HS-27A (cell line): ENCODE measurements around the gene EGF.
"Not testable (repeated sequence)": the region's sequence is repeated elsewhere in the genome, so short reads cannot be mapped to it uniquely, and the experiment has no call there.

Experiments used
- DNase-seq: peaks from one replicate; pipeline ENCODE4 v3.0.0-alpha.2; 2012; ENCODE audit warnings: low read depth, missing footprints

EGF gene

DNA sequence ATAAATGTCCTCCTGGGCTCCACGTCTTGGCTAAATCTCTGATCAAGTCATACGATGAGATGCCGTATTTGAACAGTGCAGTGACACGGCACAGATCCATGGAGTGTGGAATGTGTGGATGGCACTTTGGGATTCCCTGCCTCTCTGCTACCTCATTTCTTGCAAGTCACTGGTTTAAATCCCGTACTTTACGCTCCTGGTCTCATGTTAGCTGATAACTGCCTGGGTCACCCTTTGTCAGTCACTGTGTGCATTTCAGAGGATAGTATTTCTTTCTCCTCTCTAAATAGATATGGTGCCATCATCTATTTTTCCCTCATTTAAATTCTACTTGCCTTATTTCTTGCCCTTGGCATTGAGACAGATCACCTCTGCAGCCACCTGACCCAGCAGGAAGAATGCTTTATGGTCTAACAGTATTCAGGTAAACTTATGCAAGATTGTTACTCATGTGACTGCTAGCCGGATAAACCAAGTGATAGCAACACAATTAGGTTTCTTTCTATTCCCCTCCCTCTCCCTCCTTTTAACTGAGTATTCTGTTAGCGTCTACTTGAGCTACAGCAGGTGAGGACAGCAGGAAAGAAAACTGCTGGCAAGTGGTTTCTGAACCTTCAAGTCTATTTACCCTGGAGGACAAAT lies 2.8 kb downstream of the EGF start:
- no peak for DNase-seq

DNA sequence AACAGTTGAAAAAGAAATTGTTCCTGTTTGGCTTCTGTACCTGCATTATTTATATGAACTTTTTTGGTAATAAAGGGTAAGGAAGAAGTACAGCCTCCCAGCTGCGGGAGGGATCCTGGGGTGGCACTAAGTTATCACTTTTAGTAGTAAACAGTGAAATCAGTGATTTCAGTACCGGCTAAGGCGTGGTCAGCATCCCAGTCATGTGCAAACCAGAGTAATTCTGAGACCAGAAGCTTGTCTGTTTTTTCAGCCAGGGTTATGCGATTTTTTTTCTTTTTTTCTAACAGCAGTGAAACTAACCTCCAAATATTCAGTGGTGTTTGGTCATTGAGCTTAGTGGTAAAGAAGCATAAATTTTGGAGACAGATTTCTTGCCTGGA lies 3.3 kb downstream of the EGF start:
- DNase-seq = no peak

DNA sequence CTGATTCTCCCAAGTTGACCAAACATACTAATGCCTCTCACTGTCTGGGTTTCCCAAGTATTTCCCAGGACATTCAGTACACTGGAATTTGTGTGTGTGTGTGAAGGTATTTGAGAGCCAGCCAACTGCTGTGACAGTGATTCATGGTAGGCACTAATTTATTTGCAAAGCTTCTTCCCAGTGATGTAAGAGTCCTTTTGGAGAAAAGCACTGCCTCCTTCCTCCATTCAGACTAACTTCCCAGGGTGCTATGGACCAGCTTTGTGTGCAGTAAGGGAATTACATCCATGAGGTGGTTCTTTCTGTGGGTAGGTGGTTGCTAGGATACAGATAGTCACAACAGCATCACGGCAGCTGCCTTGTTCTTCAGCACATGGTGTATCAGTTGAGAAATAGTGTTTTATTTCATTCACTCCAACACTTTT lies 8.7 kb downstream of the EGF start:
- DNase-seq = peak; percentile 76

DNA sequence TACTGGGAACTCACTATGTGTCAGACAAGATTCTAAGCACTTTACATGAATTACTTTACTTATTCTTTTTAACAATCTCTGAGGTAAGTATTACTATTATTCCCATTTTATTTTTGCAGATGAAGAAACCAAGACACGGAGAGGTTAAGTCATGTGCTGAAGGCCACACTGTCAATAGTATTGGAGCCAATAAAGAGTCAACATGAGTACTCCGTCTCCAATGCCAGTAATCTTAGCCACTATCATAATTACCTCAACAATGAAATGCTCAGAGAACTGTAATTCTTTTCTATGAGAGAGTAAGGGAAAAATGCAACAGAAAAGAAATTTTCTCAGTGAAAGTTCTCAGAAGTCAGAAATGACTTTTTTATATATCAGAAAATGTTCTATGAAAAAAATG lies 12.7 kb downstream of the EGF start:
- no peak for DNase-seq

DNA sequence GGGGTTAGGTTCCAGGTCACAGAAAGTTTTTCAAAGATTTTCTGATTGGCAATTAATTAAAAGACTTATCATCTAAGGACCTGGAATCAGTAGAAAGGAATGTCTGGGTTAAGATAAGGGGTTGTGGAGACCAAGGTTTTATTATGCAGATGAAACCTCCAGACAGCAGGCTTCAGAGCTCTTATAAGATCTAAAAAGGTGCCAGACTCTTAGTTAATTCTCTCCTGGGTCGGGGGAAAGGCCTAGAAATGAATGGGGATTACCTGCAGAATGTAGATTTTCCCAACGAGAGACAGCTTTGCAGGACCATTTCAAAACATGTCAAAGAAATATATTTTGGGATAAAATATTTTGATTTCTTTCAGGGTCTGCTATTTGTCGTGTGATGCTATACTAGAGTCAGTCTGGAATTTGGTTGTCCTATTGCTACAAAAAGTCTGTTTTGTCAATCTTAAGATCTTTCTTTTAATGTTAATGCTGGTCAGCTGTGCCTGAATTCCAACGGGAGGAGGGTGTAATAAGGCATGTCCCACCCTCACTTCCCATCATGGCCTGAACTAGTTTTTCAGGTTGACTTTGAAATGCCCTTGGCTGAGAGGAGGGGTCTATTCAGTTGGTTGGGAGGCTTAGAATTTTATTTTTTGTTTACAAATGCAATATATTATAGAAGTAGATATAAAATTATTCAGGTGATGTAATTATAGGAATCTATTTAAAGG lies 15.8 kb downstream of the EGF start:
- no peak for DNase-seq

DNA sequence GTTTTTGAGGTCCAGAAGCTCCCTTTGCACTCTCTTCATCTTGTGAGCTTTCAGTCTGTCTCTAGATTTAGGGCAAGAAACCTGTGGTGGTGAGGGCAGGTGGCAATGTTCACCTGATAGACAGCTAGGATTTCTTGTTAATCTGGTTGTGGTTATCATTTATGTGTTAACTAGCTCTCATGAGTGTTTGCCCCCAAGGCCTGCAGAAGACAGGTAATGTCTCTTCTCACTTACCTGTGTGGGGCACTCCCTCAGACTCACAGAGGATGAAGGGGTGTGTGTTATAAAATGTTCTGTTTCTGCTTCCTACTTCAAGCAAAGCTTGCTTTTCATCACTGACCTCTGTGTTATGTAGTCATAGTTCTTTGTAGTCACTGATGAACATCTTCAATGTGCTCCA lies 17.8 kb downstream of the EGF start:
- no peak for DNase-seq

DNA sequence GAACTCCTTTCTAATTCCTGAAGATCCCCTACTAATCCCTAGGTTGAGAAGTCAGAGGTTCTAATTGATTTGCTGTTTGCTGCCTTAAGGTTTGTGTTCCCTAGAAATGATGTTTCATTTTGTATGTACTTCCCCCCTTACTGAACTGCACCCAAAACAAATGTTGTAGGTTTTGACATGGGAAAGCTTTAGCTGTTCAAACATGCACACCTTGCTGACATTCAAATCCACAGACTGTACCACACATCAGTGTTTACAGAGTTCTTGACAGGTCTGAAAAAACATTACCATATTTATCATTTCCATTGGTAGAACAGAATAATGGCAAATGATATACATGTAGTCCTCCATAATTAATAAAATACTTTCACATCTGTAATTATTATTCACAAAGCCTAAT lies 18.2 kb downstream of the EGF start:
- no peak for DNase-seq

DNA sequence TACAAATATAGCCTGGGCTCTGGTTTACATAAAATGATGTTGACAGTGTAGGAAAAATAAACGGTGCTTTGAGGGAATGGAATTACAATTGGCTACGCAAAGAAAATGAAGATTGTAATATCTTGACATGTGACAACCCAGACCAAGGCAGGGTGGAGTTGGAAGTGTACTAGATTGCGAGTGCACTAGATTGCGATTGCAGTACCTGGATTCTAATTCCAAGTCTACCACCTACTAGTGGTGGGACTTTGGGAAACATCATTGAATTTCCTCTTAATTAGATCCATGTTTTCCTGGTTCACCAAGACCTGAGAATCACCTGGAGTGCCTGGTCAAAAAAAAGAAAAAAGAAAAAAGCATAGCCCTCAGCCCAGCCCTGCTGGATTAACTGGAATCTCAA lies 18.6 kb downstream of the EGF start:
- DNase-seq = no peak

DNA sequence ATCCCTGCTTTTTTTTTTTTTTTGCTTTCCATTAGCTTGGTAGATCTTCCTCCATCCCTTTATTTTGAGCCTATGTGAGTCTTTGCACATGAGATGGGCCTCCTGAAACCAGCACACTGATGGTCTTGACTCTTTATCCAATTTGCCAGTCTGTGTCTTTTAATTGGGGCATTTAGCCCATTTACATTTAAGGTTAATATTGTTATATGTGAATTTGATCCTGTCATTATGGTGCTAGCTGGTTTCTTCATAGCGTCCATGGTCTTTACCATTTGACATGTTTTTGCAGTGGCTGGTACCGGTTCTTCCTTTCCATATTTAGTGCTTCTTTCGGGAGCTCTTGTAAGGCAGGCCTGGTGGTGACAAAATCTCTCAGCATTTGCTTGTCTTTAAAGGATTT lies 24.7 kb downstream of the EGF start:
- DNase-seq = not testable (repeated sequence)

DNA sequence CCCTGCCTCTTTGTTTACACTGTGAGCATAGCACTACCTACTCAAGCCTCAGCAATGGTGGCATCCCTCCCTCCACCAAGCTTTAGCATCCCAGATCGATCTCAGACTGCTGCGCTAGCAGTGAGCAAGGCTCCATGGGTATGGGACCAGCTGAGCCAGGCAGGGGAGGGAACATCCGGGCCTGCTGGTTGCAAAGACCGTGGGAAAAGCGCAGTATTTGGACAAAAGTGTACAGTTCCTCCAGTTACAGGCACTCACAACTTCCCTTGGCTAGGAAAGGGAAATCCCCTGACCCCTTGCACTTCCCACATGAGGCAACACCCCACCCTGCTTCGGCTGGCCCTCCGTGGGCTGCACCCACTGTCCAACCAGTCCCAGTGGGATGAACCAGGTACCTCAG lies 26.5 kb downstream of the EGF start:
- no peak for DNase-seq

DNA sequence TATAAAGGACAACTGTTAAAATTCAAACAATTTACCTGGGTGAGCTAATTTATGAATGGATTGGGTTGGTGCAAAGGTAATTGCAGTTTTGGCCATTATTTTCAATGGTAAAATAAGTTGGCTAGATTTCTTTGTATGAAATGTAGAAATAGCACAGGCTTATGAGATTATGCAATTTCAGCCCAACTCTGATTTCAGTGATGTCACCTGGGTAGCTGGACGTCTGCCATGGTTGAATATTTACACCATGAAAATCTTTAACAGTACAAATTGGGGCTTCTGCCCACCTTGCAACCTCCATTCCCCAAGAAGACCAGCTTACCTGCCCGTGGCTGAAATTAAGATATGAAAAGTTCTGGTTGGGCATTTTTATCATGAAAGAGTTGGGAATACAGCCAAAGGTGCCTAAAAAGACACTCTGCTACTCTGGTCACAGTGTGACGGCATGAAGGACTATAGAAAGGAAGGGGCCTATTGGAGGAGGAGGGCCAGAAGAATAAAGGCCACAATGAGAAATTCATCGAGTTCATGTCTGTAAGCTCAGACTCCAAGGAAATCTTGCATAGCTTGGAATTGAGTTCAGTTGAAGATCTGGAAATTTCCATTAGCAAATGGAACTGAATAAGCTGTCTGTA lies 29.7 kb downstream of the EGF start:
- DNase-seq = no peak

DNA sequence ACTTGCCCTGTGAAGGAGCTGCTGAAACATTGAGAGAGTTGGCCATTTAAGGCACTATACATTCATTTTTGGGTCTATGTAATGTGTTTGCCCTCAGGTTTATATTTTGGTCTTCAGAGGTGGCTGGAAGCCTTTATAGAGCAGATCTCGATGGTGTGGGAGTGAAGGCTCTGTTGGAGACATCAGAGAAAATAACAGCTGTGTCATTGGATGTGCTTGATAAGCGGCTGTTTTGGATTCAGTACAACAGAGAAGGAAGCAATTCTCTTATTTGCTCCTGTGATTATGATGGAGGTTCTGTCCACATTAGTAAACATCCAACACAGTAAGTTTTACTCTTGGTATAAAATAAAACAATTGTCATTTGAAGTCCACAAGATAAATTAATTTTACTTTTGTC lies 31.1 kb downstream of the EGF start:
- no peak for DNase-seq

DNA sequence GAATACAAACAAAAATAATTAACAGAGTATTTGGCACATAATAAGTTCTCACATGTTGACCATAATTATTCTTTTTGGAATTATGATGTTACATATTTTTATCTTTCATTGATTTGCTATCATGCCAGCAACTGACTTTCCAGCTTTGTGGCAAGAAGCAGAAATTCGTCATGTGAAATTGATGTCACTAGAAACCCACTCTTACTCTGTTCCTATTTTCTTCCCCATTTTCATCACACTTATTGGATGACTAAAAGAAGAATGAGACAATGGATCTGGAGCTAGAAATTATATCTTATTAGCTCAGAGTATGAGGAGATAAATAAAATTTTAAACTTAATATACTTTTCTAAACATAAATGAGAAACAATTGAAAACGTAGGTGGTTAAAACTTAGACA lies 31.9 kb downstream of the EGF start:
- DNase-seq = no peak

DNA sequence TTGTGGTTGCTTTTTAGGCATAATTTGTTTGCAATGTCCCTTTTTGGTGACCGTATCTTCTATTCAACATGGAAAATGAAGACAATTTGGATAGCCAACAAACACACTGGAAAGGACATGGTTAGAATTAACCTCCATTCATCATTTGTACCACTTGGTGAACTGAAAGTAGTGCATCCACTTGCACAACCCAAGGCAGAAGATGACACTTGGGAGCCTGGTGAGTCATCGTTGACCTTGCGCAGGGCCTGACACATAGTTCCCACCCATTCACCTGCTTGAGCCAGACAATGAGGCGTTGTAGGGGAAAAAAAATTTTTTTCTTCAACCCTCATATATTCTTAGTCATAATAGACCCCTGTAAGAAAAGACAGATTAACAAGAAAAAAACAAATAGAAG lies 32.4 kb downstream of the EGF start:
- no peak for DNase-seq

DNA sequence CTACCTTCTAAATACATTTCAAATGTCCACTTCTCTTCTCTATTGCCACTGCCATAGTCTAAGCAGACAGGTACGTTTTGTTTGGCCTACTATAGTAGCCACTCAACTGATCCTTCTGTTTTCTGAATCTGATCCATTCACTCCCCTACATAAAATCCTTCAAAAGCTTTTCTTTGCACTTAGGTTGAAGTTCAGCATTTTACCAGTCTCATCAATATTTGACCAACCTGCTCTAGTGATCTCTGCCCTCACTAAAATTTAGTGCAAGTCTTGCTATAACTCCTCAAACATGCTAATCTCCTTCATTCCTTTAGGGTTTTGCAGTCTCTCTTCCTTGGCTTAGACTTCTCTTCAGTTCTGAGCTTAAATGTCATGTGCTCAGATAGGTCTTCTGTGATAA lies 33.4 kb downstream of the EGF start:
- no peak for DNase-seq

DNA sequence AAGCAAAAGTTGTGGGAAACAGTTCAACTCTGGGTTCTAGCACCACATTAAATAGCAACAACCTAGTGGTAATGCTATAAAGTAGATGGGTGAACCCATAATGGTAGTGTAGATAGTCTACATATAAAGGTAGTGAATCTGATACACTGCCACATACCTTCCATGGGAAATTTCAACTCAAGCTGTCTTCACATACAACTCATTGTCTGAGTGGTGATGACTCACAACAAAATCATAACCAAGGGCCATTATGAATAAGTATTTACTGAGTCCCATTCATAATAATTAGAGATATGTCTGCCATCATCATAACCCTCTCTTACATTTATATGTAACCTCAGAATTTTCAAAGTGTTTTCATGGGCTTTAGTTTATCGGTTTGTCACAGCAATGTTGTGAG lies 34.8 kb downstream of the EGF start:
- DNase-seq = no peak

DNA sequence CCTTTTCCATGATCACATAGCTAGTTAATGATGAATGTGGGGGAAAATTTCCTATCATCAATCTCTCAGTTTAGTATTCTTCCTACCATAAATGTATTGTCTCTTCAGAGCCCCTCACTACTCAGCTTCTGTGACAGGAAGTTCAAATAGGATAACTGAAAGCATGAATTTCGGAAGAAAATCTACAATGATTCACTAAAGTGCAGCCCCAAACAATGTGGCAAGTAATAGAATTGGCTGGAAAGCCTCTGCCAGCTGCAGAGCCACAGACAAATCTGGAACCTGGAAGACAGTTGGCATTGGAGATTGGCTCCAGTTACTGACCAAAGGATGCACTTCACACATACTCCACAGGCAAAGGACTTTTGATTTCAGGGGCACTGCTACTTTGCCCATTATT lies 35.2 kb downstream of the EGF start:
- no peak for DNase-seq

DNA sequence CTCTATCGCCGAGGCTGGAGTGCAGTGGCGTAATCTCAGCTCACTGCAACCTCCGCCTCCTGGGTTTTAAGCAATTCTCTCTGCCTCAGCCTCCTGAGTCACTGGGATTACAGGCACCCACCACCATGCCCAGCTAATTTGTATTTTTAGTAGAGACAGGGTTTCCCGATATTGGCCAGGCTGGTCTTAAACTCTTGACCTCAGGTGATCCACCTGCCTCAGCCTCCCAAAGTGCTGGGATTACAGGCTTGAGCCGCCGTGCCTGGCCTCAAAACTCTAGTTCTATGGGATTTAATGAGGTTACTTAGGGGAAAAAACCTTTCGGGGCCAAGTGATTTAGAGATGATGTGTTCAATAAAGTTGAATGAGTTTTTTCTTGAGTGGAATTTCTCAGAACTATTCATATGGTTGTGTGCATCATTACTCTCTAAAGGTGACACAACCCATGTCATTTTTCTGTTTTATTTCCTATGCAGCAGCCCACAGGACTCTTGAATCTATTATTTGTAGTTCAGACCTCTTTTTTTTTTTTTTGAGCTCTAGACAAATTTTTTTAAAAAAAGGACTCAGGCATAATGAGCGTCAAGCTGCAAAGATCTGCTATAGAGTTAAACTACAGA lies 36.5 kb downstream of the EGF start:
- not testable (repeated sequence) for DNase-seq

DNA sequence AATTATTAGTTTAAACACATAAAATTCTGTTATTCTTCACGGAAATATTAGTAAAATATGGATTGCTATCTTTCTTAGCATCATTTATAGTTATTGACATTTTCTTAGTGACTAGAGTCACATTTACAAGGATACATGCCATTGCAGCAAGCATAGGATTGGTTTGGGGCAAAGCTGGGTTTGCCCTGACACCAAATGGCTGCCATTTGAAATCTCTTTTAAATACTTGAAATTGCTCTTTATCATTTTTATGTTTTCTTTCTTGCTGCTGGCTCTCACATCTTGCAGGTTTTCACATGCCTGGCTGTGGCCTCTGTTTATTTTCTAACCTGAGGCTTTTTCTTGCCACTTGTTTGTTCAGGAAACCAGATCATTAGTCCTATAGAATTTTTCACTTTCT lies 39.9 kb downstream of the EGF start:
- DNase-seq = no peak

DNA sequence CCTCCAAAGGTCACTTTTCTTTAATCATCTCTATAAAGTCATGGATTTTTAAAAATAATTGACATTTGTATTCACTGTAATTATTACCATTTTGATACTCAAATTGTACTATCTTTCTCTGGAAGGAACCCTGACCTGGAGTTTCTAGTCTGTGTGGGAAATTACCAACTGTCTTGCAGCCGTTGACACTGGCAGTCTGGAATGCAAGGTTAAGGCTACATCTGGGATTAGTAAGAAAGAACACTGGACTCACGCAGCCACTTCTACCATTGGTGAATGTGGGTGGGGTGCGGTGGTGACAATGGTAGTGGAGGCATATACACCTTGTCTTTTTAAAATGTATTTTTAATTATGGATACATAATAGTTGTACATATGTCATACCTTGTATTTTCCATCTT lies 40.9 kb downstream of the EGF start:
- DNase-seq = no peak

DNA sequence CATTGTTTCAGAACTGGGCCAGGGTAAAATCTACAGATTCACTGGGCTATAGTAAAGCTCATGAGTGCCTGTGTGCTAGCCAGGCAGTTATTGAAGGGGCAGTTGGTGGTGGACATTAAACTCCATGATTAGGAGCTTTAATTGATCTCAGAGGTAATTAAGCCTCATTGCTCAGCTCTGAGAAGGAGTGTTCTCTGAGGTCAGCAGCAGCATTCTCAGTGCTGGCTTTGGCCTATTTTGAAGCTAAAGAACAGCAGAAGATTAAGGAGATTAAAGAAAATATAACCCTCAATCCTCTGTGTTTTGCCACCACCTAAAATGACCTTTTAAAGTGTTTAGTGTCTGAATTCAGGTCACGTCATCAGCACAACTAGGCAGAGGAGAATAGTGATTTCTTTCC lies 42.5 kb downstream of the EGF start:
- DNase-seq = no peak

DNA sequence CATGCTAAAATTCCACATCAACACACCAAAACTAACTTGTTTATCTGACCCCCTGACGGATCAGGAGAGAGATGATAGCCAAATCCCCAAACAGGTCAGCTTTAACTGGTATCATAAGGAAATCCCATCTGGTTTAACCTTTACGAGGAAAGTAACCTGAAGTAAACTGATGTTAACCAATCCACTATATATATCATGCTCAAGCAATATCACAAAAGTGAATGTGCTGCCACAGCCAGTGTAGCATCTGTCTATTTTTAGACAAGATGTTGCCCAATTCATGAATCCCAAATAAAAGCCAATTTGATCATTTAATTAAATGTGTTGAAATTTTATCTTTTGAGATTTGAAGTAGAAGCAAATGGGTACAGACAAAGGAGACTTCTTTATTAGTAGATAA lies 44.5 kb downstream of the EGF start:
- no peak for DNase-seq

DNA sequence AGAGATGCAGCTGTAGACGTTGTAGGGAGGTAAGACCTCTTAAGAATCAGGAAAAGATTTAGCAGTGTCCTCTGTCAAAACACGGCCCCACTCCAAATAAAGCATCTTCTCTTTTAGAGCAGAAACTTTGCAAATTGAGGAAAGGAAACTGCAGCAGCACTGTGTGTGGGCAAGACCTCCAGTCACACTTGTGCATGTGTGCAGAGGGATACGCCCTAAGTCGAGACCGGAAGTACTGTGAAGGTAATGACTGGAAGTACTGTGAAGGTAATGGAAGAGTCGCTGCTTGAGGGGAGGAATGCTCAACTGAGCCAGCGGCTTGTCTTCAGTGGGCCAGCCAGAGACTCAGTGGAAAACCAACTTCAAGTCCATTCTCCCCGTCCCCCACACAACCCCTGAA lies 46.5 kb downstream of the EGF start:
- DNase-seq = no peak
